GM18511 (cell line): Measurements from ENCODE around the gene IDH3G.

Experiments used
- ATAC-seq: cut with Tn5 transposase; IDR thresholded peaks from one replicate; pipeline ENCODE4 v1.9.1; 2021; ENCODE audit warnings: mild to moderate bottlenecking, moderate library complexity; ENCODE audit not compliant: unreplicated experiment

Gene IDH3G

DNA sequence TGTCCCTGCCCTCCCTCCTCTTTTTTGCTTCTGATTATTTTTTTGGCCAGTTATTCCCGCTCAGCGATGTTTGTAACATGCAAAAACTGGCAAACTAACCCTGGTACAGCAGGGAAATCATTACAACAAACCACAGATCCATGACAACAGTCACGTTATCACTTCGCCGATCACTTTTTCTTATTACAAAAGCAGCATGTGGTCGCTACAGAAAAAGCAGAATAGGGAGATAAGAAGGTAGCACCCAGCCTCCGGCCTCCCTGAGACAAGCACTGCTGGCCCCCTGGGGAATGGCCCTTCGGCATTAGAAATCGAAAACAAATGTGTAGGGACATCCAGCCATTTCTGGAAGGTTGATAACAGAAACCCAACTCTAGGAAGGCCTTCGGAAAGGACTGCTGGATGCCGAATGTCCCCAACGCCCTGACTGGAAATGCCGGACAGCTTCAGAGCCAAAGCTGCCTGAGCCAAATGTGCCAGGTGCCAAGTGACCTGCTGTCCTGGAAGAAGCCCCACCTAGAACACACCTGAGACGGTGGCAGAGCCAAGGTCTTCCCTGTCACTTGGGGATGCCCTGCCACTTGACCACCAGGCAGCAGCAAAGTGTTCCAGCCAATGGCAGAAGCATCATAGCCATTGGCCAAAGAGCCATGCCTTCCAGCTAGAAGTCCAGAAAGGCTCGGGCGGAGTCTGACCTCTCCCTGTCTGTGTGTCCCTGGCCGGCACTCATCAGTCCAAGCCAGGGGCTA lies 2.9 kb downstream of the IDH3G start:
- no peak for ATAC-seq

DNA sequence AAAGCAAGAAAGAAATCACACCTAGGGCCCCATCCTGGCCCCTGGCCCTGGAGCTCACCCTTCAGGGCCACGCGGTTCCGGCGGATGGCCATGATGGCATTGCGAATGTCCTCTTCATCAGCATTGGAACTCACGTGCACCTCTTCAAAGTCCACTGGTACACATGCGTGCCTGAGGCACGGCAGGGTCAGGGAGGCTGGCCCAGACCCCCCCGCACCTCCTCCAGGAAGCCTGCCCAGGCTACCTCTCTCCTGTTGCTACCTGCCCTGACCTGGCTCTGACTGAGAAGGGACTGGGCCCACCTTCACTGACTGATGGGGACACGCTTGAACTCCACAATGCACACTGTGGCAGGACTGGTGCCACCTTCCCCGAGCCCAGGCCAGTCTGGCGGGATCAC lies 4.5 kb downstream of the IDH3G start:
- ATAC-seq = no peak

DNA sequence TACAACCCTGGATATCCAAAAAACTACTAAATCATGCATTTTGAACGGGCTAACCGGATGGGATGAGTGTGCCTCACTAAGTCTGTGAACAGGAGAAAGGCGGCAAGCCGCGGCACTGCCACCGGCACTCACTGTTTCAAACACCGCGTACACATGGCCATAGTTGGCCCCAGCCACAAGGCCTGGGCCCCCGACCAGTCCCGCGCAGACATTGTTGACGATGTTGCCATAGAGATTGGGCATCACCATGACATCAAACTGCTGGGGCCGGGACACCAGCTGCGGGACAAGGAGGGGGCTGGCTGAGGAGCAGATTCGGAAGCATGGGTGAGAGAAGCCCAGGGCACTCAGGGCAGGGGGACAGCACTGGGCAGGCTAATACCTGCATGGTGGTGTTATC lies 7.5 kb downstream of the IDH3G start:
- ATAC-seq = no peak

DNA sequence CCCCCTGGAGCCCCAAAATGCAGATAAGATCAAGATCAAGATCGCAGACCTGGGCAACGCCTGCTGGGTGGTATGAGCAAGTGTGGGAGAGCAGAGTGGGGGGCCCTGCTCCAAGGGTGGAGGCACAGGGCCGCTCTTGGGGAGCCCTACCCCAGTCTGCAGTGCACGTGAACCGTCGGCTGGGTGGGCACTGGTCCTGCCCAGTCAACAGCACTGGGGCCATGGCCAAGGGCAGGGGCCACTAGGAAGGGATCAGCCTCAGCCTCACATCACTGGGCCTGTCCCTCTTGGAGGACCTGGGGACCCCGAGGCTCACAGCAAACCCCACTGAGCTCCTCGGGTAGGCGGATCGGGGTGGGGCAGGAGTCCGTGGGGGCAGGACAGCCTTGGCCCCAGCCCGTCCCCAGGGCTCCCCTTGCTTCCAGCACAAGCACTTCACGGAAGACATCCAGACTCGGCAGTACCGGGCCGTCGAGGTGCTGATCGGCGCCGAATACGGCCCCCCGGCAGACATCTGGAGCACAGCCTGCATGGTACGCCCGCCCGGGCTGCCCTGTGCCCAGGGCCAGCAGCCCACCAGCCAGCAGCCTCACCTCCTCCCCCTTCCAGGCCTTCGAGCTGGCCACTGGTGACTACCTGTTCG lies 9.7 kb downstream of the IDH3G start:
- no peak for ATAC-seq

DNA sequence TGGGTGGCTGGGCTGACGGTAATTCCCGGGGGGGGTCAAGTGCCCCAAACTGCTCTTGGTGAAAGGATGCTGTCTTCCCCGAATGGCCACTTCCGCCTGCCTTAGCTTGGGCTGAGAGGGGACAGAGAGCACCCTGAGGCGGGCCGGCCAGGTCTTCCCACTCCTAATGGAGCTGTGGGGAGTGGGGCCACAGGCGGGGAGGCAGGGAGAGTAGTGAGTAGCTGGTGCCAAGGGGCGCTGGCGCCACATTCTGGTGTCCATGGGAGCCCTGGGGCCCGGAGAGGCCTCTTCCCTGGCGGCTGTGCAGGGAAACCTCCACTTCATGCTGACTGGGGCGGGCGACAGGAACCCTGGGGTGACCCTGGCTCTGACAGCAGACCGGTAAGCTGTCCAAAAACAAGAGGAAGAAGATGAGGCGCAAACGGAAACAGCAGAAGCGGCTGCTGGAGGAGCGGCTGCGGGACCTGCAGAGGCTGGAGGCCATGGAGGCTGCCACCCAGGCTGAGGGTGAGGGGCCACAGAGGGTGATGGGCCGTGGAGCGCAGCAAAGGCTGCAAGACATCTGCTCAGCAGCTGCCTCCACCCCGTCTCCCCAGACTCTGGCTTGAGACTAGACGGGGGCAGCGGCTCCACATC lies 10.7 kb downstream of the IDH3G start:
- no peak for ATAC-seq

DNA sequence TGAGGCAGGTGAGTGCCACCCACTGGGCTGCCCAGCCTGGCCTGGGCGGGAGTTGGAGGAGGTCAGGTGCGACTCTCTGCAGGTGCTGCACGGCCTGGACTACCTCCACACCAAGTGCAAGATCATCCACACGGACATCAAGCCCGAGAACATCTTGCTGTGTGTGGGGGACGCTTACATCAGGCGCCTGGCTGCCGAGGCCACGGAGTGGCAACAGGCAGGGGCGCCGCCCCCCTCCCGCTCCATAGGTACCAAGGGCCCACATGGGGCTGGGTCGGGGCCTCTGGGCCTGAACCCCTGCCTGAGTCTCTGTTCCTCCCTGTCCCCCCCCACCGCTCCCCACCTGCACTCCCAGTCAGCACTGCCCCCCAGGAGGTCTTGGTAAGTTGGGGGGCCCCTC lies 11.3 kb downstream of the IDH3G start:
- ATAC-seq = no peak

DNA sequence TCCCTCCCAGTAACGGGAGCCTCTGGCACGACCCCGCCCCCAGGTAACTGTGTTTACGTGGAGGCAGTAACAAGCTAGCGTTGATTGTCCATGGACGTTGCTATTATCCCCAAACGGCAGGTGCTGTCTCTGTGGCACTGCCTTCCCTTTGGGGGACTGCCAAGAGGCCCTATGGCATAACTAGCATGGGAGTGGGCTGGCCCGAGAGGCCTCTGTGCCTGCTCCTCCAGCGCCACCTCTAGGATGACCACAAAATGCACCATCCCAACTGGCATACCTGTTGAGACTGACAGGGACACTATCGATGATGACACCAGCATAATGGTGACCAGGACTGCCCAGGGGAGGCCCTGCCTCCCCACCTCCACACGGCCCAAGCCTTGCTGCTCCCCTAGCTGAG lies 11.9 kb downstream of the IDH3G start:
- ATAC-seq = no peak

DNA sequence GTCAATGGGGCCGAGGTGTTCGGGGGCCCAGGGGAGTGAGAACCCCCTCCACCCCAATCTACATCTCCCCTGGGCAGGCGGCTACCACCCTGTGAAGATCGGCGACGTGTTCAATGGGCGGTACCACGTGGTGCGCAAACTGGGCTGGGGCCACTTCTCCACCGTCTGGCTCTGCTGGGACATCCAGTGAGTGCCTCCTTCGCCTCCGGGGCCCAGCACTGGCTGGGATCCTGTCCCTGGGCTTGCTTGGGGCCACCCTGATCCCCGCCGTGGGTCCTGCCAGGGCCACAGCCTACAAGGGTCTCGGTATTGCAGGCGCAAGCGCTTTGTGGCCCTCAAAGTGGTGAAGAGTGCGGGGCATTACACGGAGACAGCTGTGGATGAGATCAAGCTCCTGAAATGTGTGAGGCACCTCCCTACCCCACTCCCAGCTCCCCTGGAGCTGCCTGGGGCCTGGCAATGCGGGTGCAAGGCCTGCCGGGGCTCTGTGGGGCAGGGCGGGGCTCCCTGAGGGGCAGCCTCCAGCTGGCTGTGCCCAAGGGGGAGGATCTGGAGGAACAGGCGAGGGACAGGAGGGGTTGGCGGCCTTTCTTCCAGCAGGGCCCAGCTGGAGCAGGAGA lies 12.6 kb downstream of the IDH3G start:
- no peak for ATAC-seq

DNA sequence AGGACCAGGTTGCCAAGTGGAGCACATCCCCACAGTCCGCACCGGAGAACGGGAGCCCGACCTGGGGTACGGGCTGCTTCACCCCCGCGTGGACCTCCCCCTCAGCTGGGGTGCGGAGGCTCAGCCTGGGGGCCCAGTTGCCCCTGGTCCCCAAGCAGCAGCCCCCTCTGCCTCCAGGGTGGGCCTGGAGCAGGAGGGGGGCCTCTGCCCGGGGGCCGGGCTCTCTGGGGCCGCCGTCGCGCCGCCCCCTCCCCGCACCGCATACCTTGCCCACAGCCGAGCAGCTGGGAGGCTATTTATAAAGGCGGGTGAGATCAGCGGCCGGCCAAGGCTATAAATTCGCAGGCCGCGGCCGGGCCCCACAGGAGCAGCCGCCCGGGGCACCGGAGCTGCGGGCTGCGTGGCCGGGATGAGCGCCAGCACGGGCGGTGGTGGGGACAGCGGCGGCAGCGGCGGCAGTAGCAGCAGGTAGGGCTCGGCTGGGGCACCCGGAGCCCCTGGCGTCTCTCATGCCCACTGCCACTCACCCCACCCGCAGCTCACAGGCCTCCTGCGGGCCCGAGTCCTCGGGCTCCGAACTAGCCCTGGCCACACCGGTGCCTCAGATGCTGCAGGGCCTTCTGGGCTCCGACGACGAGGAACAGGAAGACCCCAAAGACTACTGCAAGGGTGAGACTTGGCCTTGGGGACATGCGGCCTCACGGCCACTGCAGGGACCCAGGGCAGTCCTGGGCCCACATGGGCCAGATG lies 13.3 kb downstream of the IDH3G start, which contains the start of gene SRPK3:
TSS of gene SRPK3 (plus strand) at position 364 of the 750 bp plus-strand sequence. CDS start at position 410, 46 bp downstream.
- no peak for ATAC-seq

DNA sequence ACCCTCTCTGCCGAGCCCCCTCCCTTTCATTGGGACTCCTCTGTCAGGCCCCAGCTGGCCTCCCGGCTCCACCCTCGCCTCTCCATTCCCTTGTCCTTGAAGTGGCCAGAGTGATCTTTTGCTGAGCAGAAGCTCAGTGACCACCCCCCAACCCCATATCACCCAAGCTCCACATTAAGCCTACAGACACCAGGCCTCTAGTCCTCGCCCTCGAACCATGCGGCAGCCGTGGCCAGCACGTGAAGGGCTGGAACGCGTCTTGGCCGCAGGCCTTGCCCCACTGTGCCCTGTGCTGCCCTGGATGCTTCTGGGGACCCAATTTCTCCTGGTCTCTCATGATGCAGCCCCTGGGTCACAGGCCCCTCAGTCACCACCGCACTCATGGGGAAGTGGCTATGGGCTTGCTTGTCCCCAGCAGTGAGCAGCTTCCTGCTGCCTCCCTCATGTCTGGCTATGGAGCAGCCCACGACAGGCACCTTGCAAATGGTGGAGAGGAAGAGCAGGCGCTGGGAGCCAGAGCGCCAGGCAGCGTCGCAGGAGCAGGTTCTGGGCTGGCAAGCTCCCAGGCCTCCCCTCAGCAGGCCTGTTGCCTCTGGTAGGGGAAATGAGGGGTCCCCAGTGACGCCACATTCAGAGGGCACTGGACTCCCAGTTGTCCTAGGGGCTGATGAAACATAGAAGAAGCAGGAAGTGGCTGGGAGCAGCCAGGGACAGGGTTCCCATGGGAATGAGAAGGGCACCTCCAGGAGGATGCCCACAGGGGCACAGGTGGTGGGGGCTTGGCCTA lies 14.1 kb downstream of the IDH3G start:
- ATAC-seq = no peak

DNA sequence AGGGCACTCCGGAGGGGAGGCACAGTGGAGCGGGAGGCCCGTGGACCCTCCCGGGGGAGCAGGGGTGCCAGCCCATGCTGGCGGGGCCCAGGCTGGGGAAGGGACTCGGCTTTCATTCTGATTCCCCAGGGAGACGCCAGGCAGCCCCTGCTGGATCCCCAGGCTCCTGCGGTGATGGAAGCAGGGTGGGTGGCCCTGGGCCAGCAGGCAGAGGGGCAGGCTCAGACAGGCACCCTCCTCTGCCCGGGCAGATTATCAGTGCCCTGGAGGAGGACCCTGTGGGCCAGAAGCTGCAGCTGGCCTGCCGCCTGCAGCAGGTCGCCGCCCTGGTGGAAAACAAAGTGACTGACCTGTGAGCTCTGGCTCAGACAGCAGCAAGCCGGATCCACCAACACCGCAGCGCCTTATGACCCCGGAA lies 15.5 kb downstream of the IDH3G start:
- ATAC-seq = no peak

DNA sequence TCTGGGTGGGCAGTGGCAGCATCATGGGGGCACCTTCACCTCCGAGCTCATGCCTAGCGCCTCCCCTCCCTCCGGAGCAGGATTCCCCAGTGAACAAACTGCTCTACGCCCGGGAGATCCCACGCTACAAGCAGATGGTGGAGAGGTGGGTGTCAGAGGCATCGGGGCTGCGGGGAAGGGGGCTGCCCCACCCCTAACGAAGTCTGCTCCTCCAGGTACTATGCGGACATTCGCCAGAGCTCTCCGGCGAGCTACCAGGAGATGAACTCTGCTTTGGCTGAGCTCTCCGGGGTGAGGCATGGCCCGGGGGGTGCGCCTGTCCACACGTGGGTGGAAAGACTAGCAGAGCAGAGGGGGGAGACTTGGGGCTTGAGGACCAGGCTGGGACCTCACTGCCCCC lies 16.0 kb downstream of the IDH3G start:
- no peak for ATAC-seq

DNA sequence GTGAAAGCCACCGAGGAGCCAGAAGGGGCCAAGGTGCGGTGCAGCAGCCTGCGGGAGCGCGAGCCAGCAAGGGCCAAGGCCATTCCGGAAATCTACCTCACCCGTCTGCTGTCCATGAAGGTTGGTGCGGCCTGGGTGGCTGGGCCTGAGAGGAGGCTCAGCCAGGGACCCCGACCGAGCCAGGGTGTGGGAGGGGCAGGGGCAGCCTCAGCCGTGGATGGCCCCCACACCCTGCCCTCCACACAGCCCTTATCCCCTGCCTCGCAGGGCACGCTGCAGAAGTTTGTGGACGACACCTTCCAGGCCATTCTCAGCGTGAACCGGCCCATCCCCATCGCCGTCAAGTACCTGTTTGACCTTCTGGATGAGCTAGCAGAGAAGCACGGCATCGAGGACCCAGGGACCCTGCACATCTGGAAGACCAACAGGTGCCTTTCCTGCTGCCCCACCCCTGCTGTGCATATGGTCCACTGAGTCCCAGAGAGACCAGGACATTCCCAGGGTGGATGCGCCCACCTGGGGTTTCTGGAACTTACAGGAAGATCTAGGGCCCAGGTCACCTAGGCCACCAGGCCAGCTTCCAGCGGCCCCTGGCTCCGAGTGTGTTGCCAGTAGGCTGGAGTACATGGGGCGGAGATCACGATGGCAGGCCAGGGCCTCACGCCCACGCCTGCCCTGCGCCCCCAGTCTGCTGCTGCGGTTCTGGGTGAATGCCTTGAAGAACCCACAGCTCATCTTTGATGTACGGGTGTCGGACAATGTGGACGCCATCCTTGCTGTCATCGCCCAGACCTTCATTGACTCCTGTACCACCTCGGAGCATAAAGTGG lies 16.7 kb downstream of the IDH3G start:
- no peak for ATAC-seq

DNA sequence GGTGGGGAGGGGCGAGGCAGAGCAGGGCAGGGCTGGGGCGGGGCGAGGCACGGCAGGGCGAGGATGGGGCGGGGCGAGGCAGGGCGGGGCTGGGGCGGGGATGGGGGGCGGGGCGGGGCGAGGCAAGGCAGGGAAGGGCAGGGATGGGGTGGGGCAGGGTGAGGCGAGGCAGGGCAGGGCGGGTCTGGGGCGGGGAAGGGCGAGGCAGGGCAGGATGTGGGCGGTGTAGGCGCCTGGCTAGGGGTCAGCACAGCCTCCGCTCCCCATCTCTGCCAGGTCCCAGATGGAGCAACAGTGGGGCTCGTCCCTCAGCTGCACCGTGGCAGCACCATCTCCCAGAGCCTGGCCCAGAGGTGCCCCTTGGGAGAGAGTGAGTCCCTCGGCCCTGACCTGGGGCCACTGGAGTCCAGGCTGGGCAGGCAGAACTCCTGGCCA lies 17.5 kb downstream of the IDH3G start:
- ATAC-seq = no peak

DNA sequence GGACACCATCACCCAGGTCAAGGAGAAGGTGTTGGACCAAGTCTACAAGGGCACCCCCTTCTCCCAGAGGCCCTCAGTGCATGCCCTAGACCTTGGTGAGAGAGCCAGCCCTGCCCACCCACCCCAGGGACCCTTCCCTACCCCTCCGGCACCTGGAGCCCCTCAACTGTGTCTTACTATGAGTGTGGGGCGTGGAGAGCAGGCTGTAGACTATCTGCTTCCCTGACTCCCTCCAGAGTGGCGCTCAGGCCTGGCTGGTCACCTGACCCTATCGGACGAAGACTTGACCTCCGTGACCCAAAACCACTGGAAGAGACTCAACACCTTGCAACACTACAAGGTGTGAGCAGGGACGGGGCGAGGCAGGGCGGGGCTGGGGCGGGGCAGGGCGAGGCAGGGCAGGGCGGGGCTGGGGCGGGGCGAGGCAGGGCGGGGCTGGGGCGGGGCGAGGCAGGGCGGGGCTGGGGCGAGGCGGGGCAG lies 18.0 kb downstream of the IDH3G start:
- ATAC-seq = no peak

DNA sequence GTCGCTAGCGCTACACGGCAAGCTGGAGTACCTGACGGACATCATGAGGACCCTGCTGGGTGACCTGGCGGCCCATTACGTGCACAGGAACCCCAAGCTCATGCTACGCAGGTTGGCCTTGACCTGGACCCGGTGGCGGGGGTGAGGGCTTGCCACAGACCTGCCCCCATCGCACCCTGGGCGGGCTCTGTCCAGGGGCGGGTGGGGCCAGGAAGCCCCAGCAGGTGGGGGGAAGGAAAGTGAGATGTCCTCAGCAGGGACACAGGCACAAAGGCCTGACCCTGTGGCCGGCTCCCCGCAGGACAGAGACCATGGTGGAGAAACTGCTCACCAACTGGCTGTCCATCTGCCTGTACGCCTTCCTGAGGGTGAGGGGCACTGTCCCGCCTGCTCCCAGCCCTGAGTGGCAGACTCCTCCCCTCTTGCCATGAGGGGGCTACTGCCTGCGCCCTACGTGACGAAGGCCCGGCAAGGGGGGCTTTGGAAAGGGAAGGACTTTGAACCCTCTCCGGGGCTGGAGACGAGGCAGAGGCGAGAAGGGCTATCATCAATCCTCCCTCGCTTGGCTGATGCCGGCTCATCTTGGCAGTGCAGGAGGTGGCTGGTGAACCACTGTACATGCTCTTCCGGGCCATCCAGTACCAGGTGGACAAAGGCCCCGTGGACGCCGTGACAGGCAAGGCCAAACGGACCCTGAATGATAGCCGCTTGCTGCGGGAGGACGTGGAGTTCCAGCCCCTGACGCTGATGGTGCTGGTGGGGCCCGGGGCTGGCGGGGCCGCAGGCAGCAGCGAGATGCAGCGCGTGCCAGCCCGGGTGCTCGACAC lies 18.7 kb downstream of the IDH3G start:
- ATAC-seq = no peak

DNA sequence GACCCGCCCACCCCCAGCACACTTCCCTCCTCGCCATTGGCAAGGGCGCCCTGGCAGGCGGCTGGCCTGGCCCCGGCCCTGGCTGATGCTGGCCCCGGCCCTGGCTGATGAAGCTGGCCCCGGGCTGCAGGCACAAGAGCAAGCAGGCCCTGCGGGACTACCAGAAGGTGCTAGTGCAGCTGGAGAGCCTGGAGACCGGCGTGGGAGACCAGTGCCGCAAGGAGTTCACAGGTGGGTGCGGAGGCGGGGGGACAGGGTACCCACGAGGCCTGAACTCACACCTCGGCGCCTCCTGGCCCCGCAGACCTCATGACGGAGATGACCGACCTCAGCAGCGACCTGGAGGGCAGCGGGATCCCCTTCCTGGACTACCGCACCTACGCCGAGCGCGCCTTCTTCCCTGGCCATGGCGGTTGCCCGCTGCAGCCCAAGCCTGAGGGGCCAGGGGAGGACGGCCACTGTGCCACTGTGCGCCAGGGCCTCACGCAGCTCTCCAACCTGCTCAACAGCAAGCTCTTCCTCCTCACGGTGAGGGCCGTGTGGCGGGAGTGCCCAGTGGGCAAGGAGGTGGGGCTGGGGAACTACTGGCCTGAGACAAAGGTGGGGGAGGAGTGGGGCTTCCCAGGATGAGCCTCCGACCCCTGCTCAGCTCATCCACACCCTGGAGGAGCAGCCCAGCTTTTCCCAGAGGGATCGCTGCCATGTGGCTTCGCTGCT lies 19.4 kb downstream of the IDH3G start:
- ATAC-seq = no peak
